Right lobe of liver (tissue), 4 donors: ENCODE results near the gene PHC3.
A peak's percentile ranks its signal among the peaks of the same experiment; 100 is the strongest.

Source experiments
- CTCF ChIP-seq, 4 donors: fragments of 200-600 bp in 3 of 4; fragments of 450-650 bp in 1 of 4; IDR thresholded peaks; one replicate each; pipeline versions ENCODE4 v1.5.1 to v1.8.0; 2016 to 2022; ENCODE audit warnings: antibody characterized with exemption in 4 of 4, mild to moderate bottlenecking in 2 of 4
- POLR2A ChIP-seq: fragments of 450-650 bp; IDR thresholded peaks from one replicate; pipeline ENCODE4 v1.6.1; 2017; ENCODE audit warnings: antibody characterized with exemption, mild to moderate bottlenecking
- donor health status: DM: no; HTN: no; CAD: no.
- donor health status: DM: no; HTN: no; CAD: no.
- donor health status: DM: no; HTN: yes; CAD: no.

- peak in 1 of 4 donors; percentile 6 for TF ChIP-seq CTCF (IDR thresholded peaks at IDR 0.05)
- TF ChIP-seq POLR2A, result no peak
Observed at GRCh38 chr3:170062769-170063168, 118.8 kb downstream of the PHC3 start.
